ENCODE data around the gene SYCE1. TPM values are rescaled to one million over a fixed set of nuclear protein-coding genes. Genes with fewer than 3 reads are reported as not detected.
"Not testable (repeated sequence)": the region's sequence is repeated elsewhere in the genome, so short reads cannot be mapped to it uniquely, and the experiment has no call there.

Gene SYCE1
- total and polyA plus RNA-seq, 2 experiments from 2014 or later, result 0.12 TPM; not detected in 1

DNA sequence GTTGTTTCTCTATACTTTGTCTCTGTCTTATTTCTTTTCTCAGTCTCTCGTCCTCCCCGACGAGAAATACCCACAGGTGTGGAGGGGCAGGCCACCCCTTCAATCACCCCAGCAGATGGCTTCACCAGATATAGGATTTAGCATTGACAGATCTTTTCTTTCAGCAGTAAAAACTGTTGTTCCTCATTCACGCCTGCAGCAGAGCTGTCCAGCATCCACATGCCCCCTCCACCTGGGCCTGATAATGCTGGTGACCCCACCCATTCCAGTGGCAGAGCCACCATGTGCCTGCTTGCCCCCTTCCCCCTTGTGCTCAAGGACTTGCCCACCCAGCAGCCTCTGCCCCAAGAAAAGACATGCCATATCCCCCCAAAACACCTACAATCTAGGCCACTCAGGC is 45.7 kb upstream of the SYCE1 start:
- H3K27ac ChIP-seq, result no peak overlapping the region
- no peaks in the 10 kb centered on the region for H3K36me3 ChIP-seq (replicated peaks; ENCODE audit: insufficient read depth, low read depth)
- H3K4me3 ChIP-seq, result no peak overlapping the region
- H3K27me3 ChIP-seq, result no peaks in the 10 kb centered on the region
- no peaks in the 10 kb centered on the region for H4K20me1 ChIP-seq (ENCODE audit: insufficient read depth, poor library complexity, severe bottlenecking)
- 59% methylated on average over 4 of the region's 4 CpGs for WGBS (ENCODE audit: low lambda C conversion rate, missing lambda C conversion rate)
- TF ChIP-seq EZH2 (IDR thresholded peaks at IDR 0.05; ENCODE audit: borderline replicate concordance) (no peak), CTCF (IDR thresholded peaks at IDR 0.05; ENCODE audit: poor library complexity) (no peak), EZH2phosphoT487 (IDR thresholded peaks at IDR 0.05; ENCODE audit: low read depth, severe bottlenecking, unreplicated experiment) (no peak)
- H3K79me2 ChIP-seq, result no peaks in the 10 kb centered on the region
- H2AFZ ChIP-seq, result no peak overlapping the region
- peaks cover 4% of the 10 kb centered on the region for H3K9me3 ChIP-seq (ENCODE audit: low read depth)
- H3K9me2 ChIP-seq (replicated peaks; ENCODE audit: insufficient read depth), result no peaks in the 10 kb centered on the region
- DNase-seq (ENCODE audit: low spot score), result no peak
- no peaks in the 10 kb centered on the region for H3K4me1 ChIP-seq (ENCODE audit: insufficient read depth)
- no peak overlapping the region for H3K4me2 ChIP-seq

GRCh38 chr10:133608855-133609254 is 43.5 kb upstream of the SYCE1 start:
- H3K9me2 ChIP-seq (replicated peaks; ENCODE audit: insufficient read depth), result no peaks in the 10 kb centered on the region
- H3K27ac ChIP-seq, result no peak overlapping the region
- peaks cover 4% of the 10 kb centered on the region for H3K9me3 ChIP-seq (ENCODE audit: low read depth)
- TF ChIP-seq CTCF (IDR thresholded peaks at IDR 0.05; ENCODE audit: poor library complexity), result peak; percentile 16
- no peak for TF ChIP-seq EZH2phosphoT487 (IDR thresholded peaks at IDR 0.05; ENCODE audit: low read depth, severe bottlenecking, unreplicated experiment)
- H2AFZ ChIP-seq, result no peak overlapping the region
- no peak overlapping the region for H3K4me3 ChIP-seq
- H3K79me2 ChIP-seq, result no peaks in the 10 kb centered on the region
- H3K4me1 ChIP-seq (ENCODE audit: insufficient read depth), result no peaks in the 10 kb centered on the region
- 44% methylated on average over 3 of the region's 3 CpGs for WGBS (ENCODE audit: low lambda C conversion rate, missing lambda C conversion rate)
- DNase-seq (ENCODE audit: low spot score), result no peak
- no peaks in the 10 kb centered on the region for H3K36me3 ChIP-seq (replicated peaks; ENCODE audit: insufficient read depth, low read depth)
- no peaks in the 10 kb centered on the region for H4K20me1 ChIP-seq (ENCODE audit: insufficient read depth, poor library complexity, severe bottlenecking)
- H3K4me2 ChIP-seq, result no peak overlapping the region
- no peaks in the 10 kb centered on the region for H3K27me3 ChIP-seq

DNA sequence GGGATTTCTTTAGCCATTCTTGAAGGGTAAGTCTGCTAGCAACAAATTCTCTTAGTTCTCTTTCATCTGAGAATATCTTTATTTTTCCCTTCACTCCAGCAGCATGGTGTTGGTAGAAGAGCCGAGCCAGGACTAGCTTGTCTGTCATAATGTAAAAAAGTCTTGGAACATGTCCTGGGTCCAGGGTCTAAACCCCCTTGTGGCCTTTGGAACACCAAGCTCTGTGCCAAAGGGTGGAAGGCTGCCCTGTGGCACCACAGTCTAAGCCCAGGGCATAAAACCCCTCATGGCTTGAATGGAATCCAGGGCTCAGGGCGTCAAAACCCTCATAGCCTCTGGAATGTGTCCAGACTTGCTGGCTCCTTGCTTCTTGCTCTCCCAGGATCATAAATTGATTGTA is 38.1 kb upstream of the SYCE1 start:
- H2AFZ ChIP-seq; H3K9me2 ChIP-seq (replicated peaks; ENCODE audit: insufficient read depth); H3K36me3 ChIP-seq (replicated peaks; ENCODE audit: insufficient read depth, low read depth); H3K27me3 ChIP-seq; H3K79me2 ChIP-seq; H3K27ac ChIP-seq; DNase-seq (ENCODE audit: low spot score); H3K9me3 ChIP-seq (ENCODE audit: low read depth); H3K4me2 ChIP-seq; H3K4me3 ChIP-seq; H3K4me1 ChIP-seq (ENCODE audit: insufficient read depth); H4K20me1 ChIP-seq (ENCODE audit: insufficient read depth, poor library complexity, severe bottlenecking): not testable (repeated sequence)
- 62% methylated on average over 2 of the region's 2 CpGs for WGBS (ENCODE audit: low lambda C conversion rate, missing lambda C conversion rate)

- H3K9me2 ChIP-seq (replicated peaks; ENCODE audit: insufficient read depth), result no peaks in the 10 kb centered on the region
Measured at GRCh38 chr10:133600657-133601056, 35.3 kb upstream of the SYCE1 start.

DNA sequence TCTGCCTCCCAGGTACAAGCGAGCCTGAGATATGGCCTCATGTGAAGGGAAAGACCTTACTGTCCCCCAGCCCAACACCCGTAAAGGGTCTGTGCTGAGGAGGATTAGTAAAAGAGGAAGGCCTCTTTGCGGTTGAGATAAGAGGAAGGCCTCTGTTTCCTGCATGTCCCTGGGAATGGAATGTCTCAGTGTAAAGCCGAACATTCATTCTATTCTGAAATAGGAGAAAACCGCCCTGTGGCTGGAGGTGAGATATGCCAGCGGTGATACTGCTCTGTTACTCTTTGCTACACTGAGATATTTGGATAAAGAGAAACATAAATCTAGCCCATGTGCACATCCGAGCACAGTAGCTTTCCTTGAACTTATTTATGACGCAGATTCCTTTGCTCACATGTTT is 34.5 kb upstream of the SYCE1 start:
- H3K27ac ChIP-seq; H2AFZ ChIP-seq; H3K4me1 ChIP-seq (ENCODE audit: insufficient read depth); H4K20me1 ChIP-seq (ENCODE audit: insufficient read depth, poor library complexity, severe bottlenecking); H3K4me2 ChIP-seq; H3K4me3 ChIP-seq; H3K79me2 ChIP-seq; H3K9me2 ChIP-seq (replicated peaks; ENCODE audit: insufficient read depth); H3K27me3 ChIP-seq; H3K9me3 ChIP-seq (ENCODE audit: low read depth); DNase-seq (ENCODE audit: low spot score); H3K36me3 ChIP-seq (replicated peaks; ENCODE audit: insufficient read depth, low read depth): not testable (repeated sequence)
- 74% methylated on average over 8 of the region's 8 CpGs for WGBS (ENCODE audit: low lambda C conversion rate, missing lambda C conversion rate)

More at GRCh38 chr10:133600657-133601056, 35.3 kb upstream of the SYCE1 start:
- no peaks in the 10 kb centered on the region for H3K4me1 ChIP-seq (ENCODE audit: insufficient read depth)
- H3K36me3 ChIP-seq (replicated peaks; ENCODE audit: insufficient read depth, low read depth), result no peaks in the 10 kb centered on the region
- WGBS (ENCODE audit: low lambda C conversion rate, missing lambda C conversion rate), result 51% methylated on average over 3 of the region's 3 CpGs
- H3K79me2 ChIP-seq, result no peaks in the 10 kb centered on the region
- H2AFZ ChIP-seq, result no peak overlapping the region
- TF ChIP-seq EZH2 (IDR thresholded peaks at IDR 0.05; ENCODE audit: borderline replicate concordance), result no peak
- no peak for TF ChIP-seq CTCF (IDR thresholded peaks at IDR 0.05; ENCODE audit: poor library complexity)
- TF ChIP-seq EZH2phosphoT487 (IDR thresholded peaks at IDR 0.05; ENCODE audit: low read depth, severe bottlenecking, unreplicated experiment), result no peak
- H3K27me3 ChIP-seq, result no peaks in the 10 kb centered on the region
- no peak overlapping the region for H3K27ac ChIP-seq
- no peaks in the 10 kb centered on the region for H3K9me3 ChIP-seq (ENCODE audit: low read depth)
- H4K20me1 ChIP-seq (ENCODE audit: insufficient read depth, poor library complexity, severe bottlenecking), result no peaks in the 10 kb centered on the region
- DNase-seq (ENCODE audit: low spot score), result no peak
- H3K4me2 ChIP-seq, result no peak overlapping the region
- no peak overlapping the region for H3K4me3 ChIP-seq
